AG09319 (cell line): Measurements from ENCODE around the gene SNAI3.
A peak's percentile ranks its signal among the peaks of the same experiment; 100 is the strongest.

Source experiments
- DNase-seq: peaks from one replicate; pipeline ENCODE4 v3.0.0-alpha.2; 2010; ENCODE audit warnings: low read depth; ENCODE audit errors: extremely low read depth
- CTCF ChIP-seq: IDR thresholded peaks from 2 replicates; pipeline ENCODE4 v1.5.1; 2011; ENCODE audit warnings: low read depth, mild to moderate bottlenecking, inconsistent platforms, low read length, moderate library complexity

Gene SNAI3

DNA sequence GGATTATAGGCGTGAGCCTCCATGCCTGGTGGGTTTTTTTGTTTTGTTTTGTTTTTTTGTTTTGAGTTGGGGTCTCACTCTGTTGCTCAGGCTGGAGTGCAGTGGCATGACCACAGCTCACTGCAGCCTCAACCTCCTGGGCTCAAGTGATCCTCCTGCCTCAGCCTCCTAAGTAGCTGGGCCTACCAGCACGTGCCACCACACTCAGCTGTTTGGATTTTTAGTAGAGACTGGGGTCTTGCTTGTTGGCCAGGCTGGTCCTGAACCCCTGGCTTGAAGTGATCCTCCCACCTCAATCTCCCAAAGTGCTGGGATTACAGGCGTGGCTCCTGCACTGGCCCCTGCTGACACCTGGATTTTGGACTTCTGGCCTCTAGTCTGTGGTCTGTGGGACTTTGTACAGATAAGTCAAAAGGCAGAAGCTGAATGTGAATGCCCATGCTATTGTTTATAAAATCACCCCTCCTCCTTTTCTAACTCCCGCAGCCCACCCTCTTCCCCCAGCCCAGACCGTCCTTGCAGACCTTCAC lies 5.7 kb downstream of the SNAI3 start:
- no peak for TF ChIP-seq CTCF

DNA sequence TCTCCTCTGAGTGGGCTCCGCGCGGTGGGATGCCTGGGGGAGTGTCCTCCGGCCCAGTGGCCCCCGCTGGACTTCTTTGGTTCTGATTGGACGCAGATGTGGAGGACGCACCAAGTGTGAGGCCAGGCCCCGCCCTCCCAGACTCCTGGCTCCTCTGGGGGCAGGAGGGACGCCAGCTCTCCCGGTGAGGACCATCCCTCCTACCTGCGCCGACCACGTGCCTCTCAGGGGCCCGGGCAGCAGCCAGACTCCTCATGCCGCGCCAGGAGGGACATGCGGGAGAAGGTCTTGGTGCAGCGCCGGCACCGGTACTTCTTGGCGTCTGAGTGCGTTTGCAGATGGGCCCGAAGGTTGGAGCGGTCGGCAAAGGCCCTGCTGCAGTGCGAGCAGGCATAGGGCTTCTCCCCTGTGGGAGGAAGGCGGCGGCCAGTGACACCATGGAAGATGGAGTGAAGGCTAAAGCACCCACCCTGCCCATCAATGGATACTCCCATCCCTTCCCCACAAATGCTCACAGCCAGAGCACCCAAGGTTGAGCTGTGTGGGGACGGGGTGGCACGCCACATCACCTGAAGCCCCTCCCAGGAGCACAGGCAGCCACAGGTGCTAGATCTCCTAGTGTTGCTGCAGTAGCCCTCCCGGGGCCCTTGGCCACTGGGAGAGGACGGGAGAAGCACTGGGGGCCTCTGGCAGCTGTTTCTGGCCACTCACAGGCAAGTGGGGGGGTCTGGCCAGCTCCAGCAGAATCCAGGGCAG lies 7.9 kb downstream of the SNAI3 start:
- no peak for DNase-seq
- TF ChIP-seq CTCF: no peak

More for the DNA sequence above, 5.7 kb downstream of the SNAI3 start:
- no peak for DNase-seq

DNA sequence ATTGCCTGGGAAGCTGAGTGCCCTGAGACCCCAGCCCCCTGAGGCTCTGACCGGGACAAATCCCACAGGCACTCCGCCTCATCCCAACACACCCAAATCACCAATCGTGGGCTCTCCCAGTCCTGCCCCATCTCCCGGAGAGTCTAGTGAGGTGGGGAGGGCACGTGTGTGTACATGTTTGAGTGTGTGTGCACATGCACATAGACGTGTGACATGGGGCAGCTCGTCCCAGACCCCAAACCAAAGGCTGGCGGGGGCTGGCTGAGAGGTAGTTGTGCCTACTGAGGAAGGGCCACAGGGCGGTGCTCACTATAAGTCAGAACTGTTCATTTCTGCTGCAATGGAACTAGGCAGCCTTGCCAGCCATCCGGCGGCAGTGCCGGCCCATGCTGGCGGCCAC lies 8.6 kb downstream of the SNAI3 start:
- TF ChIP-seq CTCF: no peak
- DNase-seq: no peak

- no peak for DNase-seq
- no peak for TF ChIP-seq CTCF
These were observed 9.6 kb downstream of the SNAI3 start for GRCh38 chr16:88676502-88677242.

- no peak for TF ChIP-seq CTCF
- DNase-seq: no peak
These were observed 12.5 kb downstream of the SNAI3 start for GRCh38 chr16:88673716-88674379.

DNA sequence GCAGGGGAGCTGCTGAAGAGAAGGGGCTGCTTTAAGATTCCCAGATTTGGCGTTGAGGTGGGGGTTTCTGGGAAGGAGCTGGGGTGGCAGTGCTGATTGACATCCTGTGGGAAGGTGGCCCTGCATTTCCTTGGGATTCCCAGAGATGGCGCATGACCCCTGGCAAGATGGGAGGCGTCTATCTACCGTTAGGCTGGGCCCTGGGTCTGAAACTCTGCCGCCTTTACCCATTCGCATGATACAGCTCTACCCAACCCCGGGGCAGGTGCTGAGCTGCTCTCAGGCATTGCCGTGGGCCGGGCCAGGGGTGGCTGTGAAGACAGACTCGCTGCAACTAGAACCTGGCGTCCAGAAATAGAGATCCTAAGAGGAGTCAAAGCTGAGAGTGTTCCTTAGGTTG lies 13.5 kb downstream of the SNAI3 start:
- peak; percentile 4 for TF ChIP-seq CTCF
- DNase-seq: no peak
